Panc1 (cell line): ENCODE measurements around the gene ALDH1A3.

ENCODE experiments used
- POLR2AphosphoS5 ChIP-seq: IDR thresholded peaks from 2 replicates; pipeline ENCODE4 v1.6.1; 2012; ENCODE audit warnings: mild to moderate bottlenecking, low read depth, low read length, moderate library complexity
- SIN3A ChIP-seq: IDR thresholded peaks from 2 replicates; pipeline ENCODE4 v1.6.1; 2012; ENCODE audit warnings: low read depth, mild to moderate bottlenecking, low read length, moderate library complexity, borderline replicate concordance; ENCODE audit not compliant: insufficient read depth
- TCF7L2 ChIP-seq: IDR thresholded peaks from 2 replicates; pipeline ENCODE4 v1.6.1; 2011; ENCODE audit warnings: mild to moderate bottlenecking, low read depth, low read length, inconsistent platforms
- TF ChIP-seq, protein P1 (sequence below): fragments of 450-650 bp; IDR thresholded peaks from 2 replicates; pipeline ENCODE4 v1.5.1; 2017; ENCODE audit warnings: mild to moderate bottlenecking
- TF ChIP-seq, protein P2 (sequence below), 2 experiments: IDR thresholded peaks; 2 replicates each; pipeline ENCODE4 v1.6.1; 2011 to 2012; ENCODE audit warnings: low read depth in 2 of 2, control low read depth in 1 of 2, low read length in 1 of 2, mild to moderate bottlenecking in 1 of 2, moderate library complexity in 1 of 2; ENCODE audit not compliant: insufficient read depth in 1 of 2

DNA sequence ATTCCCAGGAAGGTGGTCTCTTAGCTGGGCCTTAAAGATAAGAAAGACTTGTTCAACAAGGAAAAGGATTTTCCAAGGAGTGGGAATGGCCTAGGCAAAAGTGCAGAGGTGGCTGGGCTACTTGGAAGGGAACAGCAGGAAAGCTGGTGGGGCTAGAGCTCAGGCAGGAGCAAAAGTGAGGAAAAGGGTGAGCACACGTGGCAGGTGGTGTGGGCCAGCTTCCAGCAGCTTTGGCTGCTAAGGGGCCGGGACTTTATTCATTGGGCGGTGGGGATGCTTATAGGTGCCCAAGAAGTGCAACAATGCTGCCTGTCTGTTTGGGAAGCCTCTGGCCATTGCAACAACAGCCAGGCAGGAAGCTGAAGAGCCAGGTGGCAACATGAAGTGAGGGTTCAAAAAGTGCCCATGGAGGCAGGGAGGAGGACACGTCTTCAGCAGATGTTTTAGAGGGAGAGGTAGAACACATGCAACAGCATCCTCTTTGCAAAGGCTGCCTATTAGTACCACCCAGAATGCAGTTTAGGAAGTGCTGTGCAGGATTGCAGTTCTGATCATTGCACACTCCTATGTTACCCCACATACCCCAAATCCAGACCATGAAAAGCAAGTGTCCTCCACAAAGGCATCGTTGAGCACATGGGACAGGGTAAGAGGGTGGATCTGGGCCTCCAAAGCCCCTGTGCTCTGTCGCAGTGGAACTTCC lies 13.8 kb downstream of the ALDH1A3 start:
- TF ChIP-seq, protein P1, sequence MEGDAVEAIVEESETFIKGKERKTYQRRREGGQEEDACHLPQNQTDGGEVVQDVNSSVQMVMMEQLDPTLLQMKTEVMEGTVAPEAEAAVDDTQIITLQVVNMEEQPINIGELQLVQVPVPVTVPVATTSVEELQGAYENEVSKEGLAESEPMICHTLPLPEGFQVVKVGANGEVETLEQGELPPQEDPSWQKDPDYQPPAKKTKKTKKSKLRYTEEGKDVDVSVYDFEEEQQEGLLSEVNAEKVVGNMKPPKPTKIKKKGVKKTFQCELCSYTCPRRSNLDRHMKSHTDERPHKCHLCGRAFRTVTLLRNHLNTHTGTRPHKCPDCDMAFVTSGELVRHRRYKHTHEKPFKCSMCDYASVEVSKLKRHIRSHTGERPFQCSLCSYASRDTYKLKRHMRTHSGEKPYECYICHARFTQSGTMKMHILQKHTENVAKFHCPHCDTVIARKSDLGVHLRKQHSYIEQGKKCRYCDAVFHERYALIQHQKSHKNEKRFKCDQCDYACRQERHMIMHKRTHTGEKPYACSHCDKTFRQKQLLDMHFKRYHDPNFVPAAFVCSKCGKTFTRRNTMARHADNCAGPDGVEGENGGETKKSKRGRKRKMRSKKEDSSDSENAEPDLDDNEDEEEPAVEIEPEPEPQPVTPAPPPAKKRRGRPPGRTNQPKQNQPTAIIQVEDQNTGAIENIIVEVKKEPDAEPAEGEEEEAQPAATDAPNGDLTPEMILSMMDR, result no peak
- no peak for TF ChIP-seq POLR2AphosphoS5
- TF ChIP-seq, protein P2, sequence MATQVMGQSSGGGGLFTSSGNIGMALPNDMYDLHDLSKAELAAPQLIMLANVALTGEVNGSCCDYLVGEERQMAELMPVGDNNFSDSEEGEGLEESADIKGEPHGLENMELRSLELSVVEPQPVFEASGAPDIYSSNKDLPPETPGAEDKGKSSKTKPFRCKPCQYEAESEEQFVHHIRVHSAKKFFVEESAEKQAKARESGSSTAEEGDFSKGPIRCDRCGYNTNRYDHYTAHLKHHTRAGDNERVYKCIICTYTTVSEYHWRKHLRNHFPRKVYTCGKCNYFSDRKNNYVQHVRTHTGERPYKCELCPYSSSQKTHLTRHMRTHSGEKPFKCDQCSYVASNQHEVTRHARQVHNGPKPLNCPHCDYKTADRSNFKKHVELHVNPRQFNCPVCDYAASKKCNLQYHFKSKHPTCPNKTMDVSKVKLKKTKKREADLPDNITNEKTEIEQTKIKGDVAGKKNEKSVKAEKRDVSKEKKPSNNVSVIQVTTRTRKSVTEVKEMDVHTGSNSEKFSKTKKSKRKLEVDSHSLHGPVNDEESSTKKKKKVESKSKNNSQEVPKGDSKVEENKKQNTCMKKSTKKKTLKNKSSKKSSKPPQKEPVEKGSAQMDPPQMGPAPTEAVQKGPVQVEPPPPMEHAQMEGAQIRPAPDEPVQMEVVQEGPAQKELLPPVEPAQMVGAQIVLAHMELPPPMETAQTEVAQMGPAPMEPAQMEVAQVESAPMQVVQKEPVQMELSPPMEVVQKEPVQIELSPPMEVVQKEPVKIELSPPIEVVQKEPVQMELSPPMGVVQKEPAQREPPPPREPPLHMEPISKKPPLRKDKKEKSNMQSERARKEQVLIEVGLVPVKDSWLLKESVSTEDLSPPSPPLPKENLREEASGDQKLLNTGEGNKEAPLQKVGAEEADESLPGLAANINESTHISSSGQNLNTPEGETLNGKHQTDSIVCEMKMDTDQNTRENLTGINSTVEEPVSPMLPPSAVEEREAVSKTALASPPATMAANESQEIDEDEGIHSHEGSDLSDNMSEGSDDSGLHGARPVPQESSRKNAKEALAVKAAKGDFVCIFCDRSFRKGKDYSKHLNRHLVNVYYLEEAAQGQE (IDR thresholded peaks at IDR 0.05; ENCODE audit: insufficient read depth in 1 of 2, low read depth in 2 of 2, low read length in 1 of 2), result no peak
- TF ChIP-seq SIN3A, result no peak
- no peak for TF ChIP-seq TCF7L2
